ENCODE measurements around the gene MYL7.

GRCh38 chr7:44172803-44173424, 31.8 kb upstream of the MYL7 start:
- TF ChIP-seq, protein P1, sequence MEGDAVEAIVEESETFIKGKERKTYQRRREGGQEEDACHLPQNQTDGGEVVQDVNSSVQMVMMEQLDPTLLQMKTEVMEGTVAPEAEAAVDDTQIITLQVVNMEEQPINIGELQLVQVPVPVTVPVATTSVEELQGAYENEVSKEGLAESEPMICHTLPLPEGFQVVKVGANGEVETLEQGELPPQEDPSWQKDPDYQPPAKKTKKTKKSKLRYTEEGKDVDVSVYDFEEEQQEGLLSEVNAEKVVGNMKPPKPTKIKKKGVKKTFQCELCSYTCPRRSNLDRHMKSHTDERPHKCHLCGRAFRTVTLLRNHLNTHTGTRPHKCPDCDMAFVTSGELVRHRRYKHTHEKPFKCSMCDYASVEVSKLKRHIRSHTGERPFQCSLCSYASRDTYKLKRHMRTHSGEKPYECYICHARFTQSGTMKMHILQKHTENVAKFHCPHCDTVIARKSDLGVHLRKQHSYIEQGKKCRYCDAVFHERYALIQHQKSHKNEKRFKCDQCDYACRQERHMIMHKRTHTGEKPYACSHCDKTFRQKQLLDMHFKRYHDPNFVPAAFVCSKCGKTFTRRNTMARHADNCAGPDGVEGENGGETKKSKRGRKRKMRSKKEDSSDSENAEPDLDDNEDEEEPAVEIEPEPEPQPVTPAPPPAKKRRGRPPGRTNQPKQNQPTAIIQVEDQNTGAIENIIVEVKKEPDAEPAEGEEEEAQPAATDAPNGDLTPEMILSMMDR (IDR thresholded peaks at IDR 0.05; ENCODE audit: low read depth, low read length): no peak
- TF ChIP-seq MYC (IDR thresholded peaks at IDR 0.05; ENCODE audit: low read depth, low read length): no peak
